Psoas muscle (tissue), 8 donors: ENCODE measurements around the gene PGAP6. TPM values are rescaled to one million over a fixed set of nuclear protein-coding genes. Genes with fewer than 3 reads are reported as not detected.

Source experiments
- ATAC-seq, 4 donors: fragments of 200-7000 bp; cut with Tn5 transposase; one replicate each; pipeline ENCODE4 v1.9.1; 2020; ENCODE audit warnings: moderate library complexity in 3 of 4, mild to moderate bottlenecking in 2 of 4
- DNase-seq, 2 donors: peaks; one replicate each; pipeline ENCODE4 v3.0.0-alpha.2; 2020
- H3K27ac ChIP-seq: fragments of 200-600 bp; one replicate; pipeline ENCODE4 v1.8.0; 2022
- H3K27me3 ChIP-seq, 3 donors: fragments of 200-600 bp in 1 of 3; one replicate each; pipeline versions ENCODE4 v1.6.1 to v1.8.0; 2013 to 2022; ENCODE audit warnings: low read length in 2 of 3, mild to moderate bottlenecking in 2 of 3, moderate library complexity in 1 of 3; ENCODE audit not compliant: insufficient read depth in 3 of 3
- H3K36me3 ChIP-seq, 2 donors: fragments of 200-600 bp in 1 of 2; one replicate each; pipeline versions ENCODE4 v1.6.1 to v1.8.0; 2013 to 2022; ENCODE audit warnings: low read depth in 1 of 2, mild to moderate bottlenecking in 1 of 2, moderate library complexity in 1 of 2; ENCODE audit not compliant: insufficient read depth in 1 of 2
- H3K4me1 ChIP-seq: fragments of 200-600 bp; one replicate; pipeline ENCODE4 v1.8.0; 2022
- H3K4me3 ChIP-seq: fragments of 200-600 bp; one replicate; pipeline ENCODE4 v1.8.0; 2022; ENCODE audit warnings: mild to moderate bottlenecking
- H3K9me3 ChIP-seq: fragments of 200-600 bp; one replicate; pipeline ENCODE4 v1.8.0; 2022
- WGBS, 3 donors: extraction: QIAGEN DNeasy Blood & Tissue Kit; methylation state at CpG; one replicate each; pipeline versions ENCODE4 v1.1.6 to v1.1.7; 2013; 5-methylcytosine and 5-hydroxymethylcytosine counted together
- intact Hi-C, 2 donors: fragments of 100-400 bp; cut with DNase I; formaldehyde crosslinking; loops; one replicate each; pipeline versions ENCODE4 v1.11.0 to v1.14.2; 2022
- polyA plus RNA-seq, 3 donors: library from polyadenylated mRNA; stranded (reverse); fragments of 200-250 nt; gene quantifications; one replicate each; pipeline ENCODE4 v1.2.3, GENCODE V29; 2013
- total RNA-seq, 4 donors: library from RNA; stranded (reverse); fragmentation: NEBNext Ultra II Directional in 2 of 4; extraction: Animal tissue kit (Norgen Biotek cat#: 25700) in 2 of 4; gene quantifications; one replicate each; pipeline versions ENCODE4 v1.2.1 to v1.2.4, GENCODE V29; 2021 to 2023
- TF ChIP-seq, protein P1 (sequence below): fragments of 200-600 bp; IDR thresholded peaks from one replicate; pipeline ENCODE4 v1.8.0; 2022; ENCODE audit warnings: antibody characterized with exemption
- donor health status: healthy with polysubstance abuse.
- donor health status: DM: no; HTN: no; CAD: no; lungs with moderate emphysema.
- donor health status: Bipolar disorder and iron deficiency.
- donor health status: healthy.
- donor health status: DM: yes; HTN: yes; CAD: no.
- donor health status: DM: no; HTN: no; CAD: no.
- donor health status: DM: no; HTN: no; CAD: no.
- donor health status: DM: yes; HTN: yes; CAD: no.

Gene PGAP6
- total and polyA plus RNA-seq, 7 donors, result 26.0 to 46.9 (median 33.8) TPM

DNA sequence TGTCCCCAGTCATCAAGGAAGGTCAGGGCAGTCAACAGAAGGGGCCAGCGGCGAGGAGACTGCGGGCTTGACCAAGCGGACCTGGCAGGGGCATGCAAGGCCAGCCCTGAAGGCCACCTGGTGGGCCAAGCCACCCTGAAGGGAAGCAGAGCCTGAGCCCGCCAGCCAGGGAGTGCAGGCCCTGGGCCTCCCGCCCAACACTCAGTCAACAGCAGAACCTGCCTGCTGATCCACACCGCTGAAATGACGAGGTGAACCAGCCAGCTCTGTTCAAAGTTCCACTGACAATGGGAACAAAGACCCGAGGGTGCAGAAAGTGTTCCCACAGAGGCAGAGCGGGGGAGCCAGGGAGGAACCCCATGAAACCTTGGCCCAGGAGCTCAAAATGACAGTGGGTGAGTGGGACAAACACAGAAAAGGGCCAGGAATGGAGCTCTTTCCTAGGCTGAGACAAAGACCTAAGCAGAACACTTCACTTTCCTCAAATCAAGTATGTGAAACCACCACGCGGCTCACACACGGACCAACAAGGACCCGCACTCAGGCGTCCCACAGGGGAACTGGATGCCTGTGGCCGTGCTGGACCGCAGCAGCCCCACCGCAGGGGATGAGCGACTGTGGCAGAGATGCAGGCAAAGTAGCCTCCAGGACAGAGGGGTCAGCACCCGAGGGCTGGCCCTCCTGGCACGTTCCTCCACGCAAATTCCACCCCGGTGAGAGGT, 41.2 kb downstream of the PGAP6 start:
- no peak for DNase-seq
- no peak for ATAC-seq
- 91 to 94% (median 93%) methylated on average over 23 of the region's 23 CpGs for whole genome bisulfite sequencing, 3 donors
- Histone ChIP-seq H3K9me3 (no peaks in the 10 kb centered on the region), H3K36me3 (peaks cover 0 to 11% of the 10 kb centered on the region in 2 donors), H3K27ac (no peak overlapping the region), H3K4me1 (peaks cover 11% of the 10 kb centered on the region), H3K4me3 (no peak overlapping the region), H3K27me3 (no peaks in the 10 kb centered on the region)
- TF ChIP-seq, protein P1, sequence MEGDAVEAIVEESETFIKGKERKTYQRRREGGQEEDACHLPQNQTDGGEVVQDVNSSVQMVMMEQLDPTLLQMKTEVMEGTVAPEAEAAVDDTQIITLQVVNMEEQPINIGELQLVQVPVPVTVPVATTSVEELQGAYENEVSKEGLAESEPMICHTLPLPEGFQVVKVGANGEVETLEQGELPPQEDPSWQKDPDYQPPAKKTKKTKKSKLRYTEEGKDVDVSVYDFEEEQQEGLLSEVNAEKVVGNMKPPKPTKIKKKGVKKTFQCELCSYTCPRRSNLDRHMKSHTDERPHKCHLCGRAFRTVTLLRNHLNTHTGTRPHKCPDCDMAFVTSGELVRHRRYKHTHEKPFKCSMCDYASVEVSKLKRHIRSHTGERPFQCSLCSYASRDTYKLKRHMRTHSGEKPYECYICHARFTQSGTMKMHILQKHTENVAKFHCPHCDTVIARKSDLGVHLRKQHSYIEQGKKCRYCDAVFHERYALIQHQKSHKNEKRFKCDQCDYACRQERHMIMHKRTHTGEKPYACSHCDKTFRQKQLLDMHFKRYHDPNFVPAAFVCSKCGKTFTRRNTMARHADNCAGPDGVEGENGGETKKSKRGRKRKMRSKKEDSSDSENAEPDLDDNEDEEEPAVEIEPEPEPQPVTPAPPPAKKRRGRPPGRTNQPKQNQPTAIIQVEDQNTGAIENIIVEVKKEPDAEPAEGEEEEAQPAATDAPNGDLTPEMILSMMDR, result no peak
- intact Hi-C loops, result loop anchor here in 1 of 2 donors (2.0 kb wide), 1 partner anchor 58 kb away; the partner anchor contains the start of gene PDIA2

DNA sequence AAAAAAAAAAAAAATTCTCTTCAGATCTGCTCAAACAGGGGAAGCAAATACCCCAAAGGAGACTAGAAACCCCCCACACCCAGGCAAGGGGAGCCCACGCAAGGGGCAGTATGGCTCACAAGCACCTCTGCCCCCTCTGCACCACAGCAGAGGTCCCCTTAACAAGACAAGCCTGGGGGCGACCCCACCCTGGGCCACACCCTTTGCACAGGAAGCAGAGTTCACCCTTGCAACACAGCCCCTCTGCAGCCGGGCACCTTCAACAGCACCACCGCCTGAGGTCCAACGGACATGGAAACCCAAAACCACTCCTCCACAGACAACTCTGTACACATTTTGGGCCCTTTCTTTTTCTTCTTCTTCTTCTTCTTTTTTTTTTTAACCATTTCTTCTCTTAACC, 42.1 kb downstream of the PGAP6 start:
- Histone ChIP-seq H3K4me3 (no peak overlapping the region), H3K36me3 (peaks cover 0 to 4% of the 10 kb centered on the region in 2 donors), H3K27ac (no peak overlapping the region), H3K27me3 (no peaks in the 10 kb centered on the region), H3K4me1 (peaks cover 11% of the 10 kb centered on the region), H3K9me3 (no peaks in the 10 kb centered on the region)
- DNase-seq (no peak), ATAC-seq (no peak)
- intact Hi-C loops, result loop anchor here in 1 of 2 donors (2.0 to 5.0 kb wide), 2 partner anchors 57 to 102 kb away; partner anchors contain the start of gene PDIA2
- TF ChIP-seq, protein P1, result no peak
- WGBS, 3 donors, result 83 to 90% (median 88%) methylated on average over 5 of the region's 5 CpGs

DNA sequence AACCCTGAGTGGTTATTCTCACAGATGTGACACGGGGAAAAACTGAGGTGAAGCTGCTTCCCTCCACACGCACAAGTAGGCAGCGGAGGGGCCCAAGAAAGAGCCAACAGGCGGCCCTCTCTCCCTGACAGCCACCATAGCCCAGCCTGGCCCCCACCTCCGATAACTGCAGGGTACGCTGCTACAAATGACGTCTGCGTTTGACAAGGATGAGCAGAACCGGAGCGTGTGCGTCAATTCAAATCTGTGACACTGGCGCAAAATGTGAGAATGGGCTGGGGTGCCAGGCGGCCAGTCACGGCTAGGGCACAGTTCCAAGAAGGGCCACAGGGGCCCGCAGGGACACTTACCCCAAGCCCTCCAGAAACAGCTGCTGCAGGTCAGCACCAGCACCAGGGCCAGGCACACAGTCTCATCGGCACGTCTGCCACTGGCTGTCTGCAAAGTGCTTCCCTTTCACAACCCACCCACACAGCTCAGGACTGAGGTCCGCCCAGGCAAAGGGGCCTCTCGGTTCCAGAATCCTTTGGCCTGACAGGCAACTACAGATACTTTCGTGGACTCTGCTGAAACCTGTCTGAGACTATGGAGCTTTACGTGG, 43.7 kb downstream of the PGAP6 start:
- DNase-seq (no peak), ATAC-seq (peak in 3 of 4 donors; percentile 19 to 32 (median 25))
- intact Hi-C loops, result loop anchor here in 1 of 2 donors (5.0 kb wide), 1 partner anchor 101 kb away; no protein-coding TSS in a partner anchor
- H3K4me3 ChIP-seq, result no peak overlapping the region
- TF ChIP-seq, protein P1, result no peak
- H3K27me3 ChIP-seq, result no peaks in the 10 kb centered on the region
- H3K36me3 ChIP-seq, result no peaks in the 10 kb centered on the region
- WGBS, 3 donors, result 52 to 73% (median 57%) methylated on average over 21 of the region's 21 CpGs
- no peak overlapping the region for H3K27ac ChIP-seq
- peaks cover 11% of the 10 kb centered on the region for H3K4me1 ChIP-seq
- no peaks in the 10 kb centered on the region for H3K9me3 ChIP-seq

DNA sequence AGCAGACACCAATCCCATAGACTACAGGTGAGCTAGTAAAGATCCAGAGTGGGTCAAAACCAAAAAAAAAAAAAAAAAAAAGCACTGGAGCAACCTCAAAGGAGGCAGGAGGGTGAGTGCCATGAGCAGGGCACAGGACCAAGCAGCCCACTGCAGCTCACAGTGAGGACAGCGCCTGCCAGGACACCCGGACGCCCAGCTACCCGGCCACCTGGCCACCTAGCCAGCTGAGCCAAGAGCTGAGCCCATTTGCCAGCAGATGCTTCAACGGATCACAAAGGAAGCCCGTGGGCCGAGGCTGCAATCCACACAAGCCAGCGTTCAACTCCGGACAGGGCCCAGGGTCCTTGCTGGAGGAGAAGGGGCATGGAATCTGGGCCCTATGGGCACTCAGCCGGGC, 44.3 kb downstream of the PGAP6 start:
- TF ChIP-seq, protein P1, result no peak
- Histone ChIP-seq H3K36me3 (no peaks in the 10 kb centered on the region), H3K4me3 (no peak overlapping the region), H3K27me3 (no peaks in the 10 kb centered on the region), H3K9me3 (no peaks in the 10 kb centered on the region), H3K4me1 (peaks cover 11% of the 10 kb centered on the region), H3K27ac (no peak overlapping the region)
- intact Hi-C loops, result loop anchor here in 1 of 2 donors (5.0 kb wide), 1 partner anchor 100 kb away; no protein-coding TSS in a partner anchor
- no peak for DNase-seq
- 25 to 31% (median 29%) methylated on average over 10 of the region's 10 CpGs for WGBS, 3 donors
- ATAC-seq, result peak; percentile 69 to 85 (median 80)
